GM21786 (cell line): ENCODE measurements around the gene PLB1.
A peak's percentile ranks its signal among the peaks of the same experiment; 100 is the strongest.

ENCODE experiments used
- ATAC-seq: cut with Tn5 transposase; IDR thresholded peaks from one replicate; pipeline ENCODE4 v1.9.1; 2021; ENCODE audit not compliant: unreplicated experiment

PLB1 gene

DNA sequence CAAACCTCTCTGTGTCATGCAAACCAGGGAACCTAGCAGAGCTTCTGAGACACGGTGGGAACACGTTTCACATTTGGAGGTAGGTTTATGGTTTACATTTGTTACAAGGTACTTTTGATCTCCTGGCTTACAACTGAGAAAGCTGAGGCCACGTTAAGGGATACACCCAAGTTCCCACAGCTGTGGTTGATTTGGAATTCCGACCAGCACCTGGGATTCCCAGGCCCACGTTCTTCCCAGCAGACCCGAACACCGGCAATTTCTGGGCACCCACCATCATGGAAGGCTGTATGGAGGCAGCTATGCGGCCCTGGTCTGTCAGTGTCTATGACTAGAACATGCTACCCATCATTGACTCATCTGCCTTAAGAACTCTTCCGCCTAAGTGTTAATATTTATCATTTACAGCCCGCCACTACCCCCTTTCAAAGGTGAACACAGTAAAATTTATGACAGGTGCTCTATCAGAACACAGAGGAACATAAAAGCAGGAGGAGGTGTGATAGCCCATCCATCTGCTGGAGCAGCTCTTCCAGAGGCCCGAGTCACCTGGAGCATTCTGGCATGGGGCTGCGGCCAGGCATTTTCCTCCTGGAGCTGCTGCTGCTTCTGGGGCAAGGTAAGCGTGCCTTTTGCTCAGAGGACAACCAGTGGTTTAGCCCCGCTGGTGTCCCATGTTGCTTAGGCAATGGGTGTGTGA is at the start of gene PLB1:
Gene PLB1, plus strand, starts transcription at position 510 of the 700 bp plus-strand sequence. Its CDS starts 55 bp downstream, at position 565.
- no peak for ATAC-seq

DNA sequence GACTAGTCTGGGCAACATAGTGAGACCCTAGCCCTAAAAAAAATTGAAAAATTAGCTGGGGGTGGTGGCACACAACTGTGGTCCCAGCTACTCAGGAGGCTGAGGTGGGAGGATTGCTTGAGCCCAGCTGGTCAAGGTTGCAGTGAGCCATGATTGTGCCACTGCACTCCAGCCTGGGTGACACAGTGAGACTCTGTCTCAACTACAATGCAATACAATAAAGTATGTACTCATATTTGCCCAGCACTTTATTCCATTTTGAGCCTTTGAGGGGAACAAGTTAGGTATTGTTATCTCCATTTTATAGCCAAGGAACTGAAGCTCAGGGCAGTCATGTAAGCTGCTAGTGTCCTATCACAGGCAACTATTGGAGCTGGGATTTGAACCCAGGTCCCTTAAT is 49.3 kb upstream of the PLB1 start:
- ATAC-seq = no peak

DNA sequence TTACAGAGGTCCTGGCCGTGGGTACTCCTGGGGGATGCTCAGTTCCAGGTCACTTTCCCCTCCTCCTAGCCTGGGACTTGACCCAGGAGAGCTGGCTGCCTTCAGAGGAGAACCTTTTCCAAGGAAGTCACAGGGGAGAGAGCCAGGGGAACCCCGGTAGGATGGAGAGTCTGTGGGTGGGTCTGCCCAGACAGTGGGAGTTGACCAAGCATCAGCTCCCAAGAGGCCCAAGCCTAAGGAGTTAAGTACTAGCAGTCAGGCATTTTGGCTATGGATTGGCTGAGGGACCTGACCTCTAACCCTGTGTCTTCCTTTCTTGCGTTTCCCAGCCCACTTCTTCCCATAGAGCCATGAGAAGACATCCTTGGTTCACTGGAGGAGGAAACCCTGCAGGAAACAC is 48.8 kb upstream of the PLB1 start:
- ATAC-seq = no peak

- no peak for ATAC-seq
These were observed 47.7 kb upstream of the PLB1 start for GRCh38 chr2:28447943-28448792.

GRCh38 chr2:28448793-28449100 is 47.1 kb upstream of the PLB1 start:
- ATAC-seq = no peak

- no peak for ATAC-seq
These were observed 46.8 kb upstream of the PLB1 start for GRCh38 chr2:28449126-28449487.

DNA sequence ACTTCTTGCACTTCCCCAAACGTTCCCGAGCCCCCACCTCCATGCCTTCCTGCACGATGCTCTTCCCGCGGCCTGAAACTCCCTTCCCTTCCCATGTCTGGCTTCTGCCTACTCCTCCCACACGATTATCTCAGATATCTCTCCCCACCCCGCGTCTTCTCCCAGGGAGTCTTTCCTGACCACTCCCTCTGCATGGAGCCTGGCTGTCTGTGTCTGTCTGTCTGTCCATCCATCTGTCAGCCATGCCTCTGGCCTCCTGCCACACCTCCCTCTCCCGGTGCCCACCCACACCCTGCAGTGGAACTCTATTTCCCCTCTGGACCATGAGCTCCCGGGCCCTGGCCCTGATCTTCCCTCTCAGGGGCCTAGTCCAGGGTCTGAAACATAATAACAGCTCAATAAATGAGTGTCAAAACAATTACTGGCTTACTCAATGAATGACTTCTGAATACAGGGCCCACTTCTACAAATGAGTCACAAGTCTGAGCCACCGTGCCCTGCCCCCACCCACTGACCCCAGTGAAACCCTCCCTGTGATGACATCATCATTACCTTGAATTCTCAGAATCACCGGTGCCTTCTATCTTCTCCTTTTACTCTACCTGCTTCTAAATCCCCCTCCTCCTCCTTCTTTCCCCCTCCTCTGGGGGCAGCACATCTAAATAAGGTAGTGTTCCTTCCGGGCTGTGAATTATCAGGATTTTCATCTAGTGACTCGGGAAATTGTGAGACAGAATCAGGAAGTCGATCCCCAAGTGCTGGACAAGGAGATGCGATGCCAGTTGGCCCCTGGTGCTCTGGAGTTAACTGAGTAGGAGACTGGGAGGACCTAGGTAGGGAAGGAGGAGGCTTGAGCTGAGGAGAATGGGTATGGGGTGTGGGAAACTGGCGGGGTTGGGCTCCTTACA is 46.1 kb upstream of the PLB1 start:
- no peak for ATAC-seq

DNA sequence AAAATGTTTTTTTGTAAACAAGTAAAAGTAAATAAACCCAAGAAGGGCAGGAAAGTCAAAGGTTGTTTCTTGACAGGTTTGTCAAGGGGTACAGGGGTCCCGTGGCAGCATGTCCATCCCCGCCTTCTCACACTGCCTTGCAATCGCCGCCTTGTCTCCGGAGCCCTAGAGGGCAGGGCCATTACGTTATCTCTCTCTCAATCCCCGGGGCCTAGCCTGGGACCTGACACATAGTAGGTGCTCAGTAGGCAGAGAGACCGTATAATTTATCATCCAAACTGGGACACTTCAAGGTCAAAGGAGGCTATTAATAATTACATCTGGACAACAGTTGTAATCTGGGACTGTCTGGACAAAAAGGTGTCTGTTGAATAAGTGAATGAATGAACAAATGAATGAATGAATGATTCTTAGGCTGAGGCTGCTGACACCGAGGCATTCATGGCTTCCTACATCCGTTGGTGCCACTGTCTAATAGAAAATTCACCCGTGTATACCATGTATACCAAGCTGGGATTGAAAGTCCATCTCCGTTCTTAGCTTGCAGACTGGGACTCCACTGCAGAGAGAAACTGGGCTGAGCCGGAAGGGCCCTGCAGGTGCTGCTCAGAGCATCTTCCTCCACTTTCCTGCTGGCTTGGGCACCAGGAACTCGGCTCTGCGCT is 44.8 kb upstream of the PLB1 start:
- no peak for ATAC-seq

- ATAC-seq = peak; percentile 9
These were observed 43.9 kb upstream of the PLB1 start for GRCh38 chr2:28451793-28452533.

GRCh38 chr2:28452534-28453081 is 43.3 kb upstream of the PLB1 start:
- peak; percentile 48 for ATAC-seq

DNA sequence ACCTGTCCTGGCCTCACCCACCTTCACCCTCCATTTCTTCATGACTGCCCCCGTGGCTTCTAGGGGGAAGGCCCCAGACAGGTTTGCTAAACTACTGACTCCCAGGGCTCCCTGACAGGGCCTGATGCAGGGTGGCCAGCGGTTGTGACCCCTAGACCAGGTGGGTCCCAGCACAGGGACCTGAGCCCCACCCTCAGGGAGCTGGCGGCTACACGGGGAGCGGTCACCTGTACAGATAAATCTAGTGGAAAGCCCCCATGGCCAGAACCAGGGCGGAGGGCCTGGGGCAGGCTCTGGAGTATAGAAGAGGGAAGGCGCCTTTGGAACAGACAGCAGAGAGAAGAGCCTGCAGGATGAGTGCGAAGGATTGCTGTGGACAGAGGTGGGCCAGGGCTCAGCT is 42.5 kb upstream of the PLB1 start:
- no peak for ATAC-seq

DNA sequence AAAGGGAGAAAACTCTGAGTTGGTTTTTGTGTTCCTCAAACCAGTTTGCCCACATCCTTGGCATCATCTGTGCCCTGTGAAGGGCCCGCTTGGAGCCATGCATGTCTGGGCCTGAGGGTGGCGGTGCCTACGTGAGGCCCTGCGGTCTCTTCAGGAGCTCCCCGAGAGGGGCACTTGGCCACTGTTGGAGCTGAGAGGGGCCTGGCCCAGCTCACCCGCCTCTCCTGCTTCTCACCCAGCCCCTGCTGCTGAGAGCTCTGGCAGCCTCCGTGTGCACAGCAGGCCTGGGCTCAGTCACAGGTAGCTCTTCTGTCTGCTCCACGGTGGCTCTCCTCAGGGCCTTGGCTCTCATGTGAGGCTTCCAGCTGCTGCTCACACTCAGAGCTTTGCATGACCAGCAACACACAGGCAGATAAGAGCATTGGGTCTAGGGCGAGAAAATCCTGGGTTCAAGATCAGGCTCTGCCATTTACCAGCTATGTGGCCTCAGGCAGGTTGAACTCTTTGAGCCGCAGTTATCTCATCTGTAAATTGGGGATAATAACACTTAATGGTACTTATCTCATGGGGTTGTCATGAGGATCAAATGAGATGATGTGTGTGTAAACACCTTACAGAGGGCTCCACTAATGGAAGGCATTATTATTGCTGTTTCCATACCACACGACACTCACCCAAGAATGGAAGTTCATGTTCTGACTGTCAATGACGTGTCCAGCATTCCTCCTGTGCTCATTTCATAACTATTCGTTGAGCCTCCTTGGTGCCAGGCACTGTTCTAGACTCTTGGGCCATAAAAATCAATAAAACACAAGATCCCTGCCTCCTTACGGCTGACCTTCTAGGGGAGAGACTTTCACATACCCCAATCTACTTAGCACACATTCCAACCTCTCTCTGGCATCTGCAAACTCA is 41.6 kb upstream of the PLB1 start:
- ATAC-seq = no peak

DNA sequence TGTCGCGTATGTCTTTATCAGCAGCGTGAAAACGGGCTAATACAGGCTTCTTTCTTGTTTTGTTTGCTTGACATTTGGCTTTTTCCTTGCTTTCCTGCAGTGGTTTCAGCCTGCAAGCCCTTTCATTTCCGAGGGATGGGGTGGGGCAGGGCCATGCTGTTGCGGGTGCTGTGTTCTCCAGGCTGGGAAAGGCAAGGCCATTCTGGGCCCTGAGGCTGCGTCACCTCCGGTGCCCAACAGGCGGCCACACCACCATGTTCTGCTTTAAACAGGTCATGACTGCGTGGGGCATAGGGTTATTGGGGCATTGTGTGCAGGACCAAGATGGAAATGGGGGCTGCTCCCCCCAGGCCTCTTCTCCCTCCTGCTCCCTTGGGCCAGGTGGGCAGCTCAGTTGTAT is 38.6 kb upstream of the PLB1 start:
- ATAC-seq = no peak

DNA sequence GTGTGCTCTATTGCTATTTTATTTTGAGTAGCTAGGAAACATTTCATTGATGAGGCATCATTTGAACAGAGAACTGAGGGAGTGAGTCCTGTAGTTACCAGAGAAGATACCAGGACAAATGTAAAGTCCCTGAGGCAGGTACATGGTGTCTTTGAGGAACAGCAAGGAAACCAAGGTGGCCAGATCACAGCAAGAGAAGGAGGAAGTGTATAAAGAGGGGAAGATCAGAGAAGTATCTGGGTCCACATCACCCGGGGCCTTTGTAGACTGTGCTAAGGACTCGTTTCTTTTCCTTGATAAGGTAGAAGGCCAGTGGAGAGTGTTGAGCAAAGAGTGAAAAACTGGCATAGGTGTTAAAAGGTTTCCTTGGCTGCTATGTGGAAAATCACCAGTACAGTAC is 34.8 kb upstream of the PLB1 start:
- ATAC-seq = no peak

GRCh38 chr2:28462122-28462521 is 33.7 kb upstream of the PLB1 start:
- no peak for ATAC-seq

GRCh38 chr2:28463211-28463816 is 32.5 kb upstream of the PLB1 start:
- no peak for ATAC-seq

DNA sequence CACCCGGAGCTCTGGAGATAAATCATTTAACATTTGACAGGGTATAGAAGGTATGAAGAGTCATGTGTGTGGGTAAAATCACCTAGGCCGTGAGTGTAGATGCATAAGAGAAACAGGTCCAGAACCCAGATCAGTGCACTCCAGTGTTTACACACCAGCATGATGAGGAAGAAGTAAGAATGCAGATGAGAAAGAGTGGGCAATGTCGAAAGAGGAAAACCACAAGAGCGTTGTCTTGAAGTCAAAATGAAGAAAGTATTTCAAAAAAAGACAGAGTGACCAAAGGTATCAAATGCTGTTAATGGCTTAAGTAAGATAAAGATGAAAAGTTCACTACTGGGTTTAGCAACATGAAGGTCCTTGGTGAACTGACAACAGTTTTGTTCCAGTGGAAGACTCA is 32.0 kb upstream of the PLB1 start:
- no peak for ATAC-seq

DNA sequence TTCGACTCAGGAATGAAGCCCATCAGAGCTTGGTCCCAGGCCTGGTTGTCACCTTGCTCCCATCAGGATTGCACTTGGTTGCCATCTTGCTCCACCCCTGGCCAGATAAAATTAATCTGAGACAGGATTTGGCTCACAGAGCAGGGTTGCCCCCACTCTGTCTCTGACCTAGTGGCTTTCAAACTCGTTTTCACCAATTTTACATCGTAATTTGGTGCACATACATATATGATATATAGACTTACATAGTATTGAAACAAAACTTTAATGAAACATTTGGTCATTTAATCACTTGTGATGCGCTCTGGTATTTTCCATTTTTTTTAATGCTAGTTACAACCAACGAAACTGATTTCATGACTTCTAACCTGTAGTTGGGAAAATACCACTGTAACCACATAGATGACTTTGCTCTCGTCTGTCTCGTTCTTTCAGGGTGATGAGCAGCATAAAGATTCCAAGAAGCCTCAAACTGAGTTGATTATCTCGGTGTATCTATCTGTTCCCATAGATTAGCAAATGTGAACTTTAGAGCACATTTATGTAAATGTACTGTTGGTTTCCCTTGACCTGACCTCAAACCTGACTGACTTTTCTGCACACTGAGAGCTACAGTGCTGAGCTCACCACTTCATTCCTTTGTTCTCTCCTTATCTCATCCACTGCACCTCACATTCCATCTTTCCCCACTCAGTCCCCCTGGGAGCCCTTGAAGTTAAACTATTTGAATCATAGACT is 30.5 kb upstream of the PLB1 start:
- no peak for ATAC-seq
